ENCODE results near the gene HDAC9.

DNA sequence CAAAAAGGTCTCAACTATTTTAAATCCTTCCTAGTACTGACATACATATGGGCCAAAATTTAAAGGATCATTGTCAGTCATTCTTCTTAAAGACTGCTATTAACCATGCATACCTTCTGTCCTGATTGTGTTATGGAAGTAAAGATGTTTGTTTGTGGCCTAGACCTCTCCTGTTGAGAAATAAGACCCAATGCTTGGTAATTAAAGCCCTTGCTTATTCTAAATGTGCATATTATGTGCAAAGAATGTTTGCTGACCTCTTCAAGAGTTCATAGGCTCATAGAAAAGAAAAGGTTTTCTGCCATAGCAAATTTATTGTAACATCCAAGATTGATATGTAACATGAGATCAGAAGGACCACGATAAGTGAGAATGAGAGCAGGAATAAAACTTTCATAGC lies 476.3 kb downstream of the HDAC9 start:
- TF ChIP-seq POLR2A (IDR thresholded peaks at IDR 0.05) (no peak), POLR2AphosphoS5 (IDR thresholded peaks at IDR 0.05; ENCODE audit: insufficient read depth in 1 of 2, low read depth in 1 of 2) (no peak)
- TF ChIP-seq, protein P1, sequence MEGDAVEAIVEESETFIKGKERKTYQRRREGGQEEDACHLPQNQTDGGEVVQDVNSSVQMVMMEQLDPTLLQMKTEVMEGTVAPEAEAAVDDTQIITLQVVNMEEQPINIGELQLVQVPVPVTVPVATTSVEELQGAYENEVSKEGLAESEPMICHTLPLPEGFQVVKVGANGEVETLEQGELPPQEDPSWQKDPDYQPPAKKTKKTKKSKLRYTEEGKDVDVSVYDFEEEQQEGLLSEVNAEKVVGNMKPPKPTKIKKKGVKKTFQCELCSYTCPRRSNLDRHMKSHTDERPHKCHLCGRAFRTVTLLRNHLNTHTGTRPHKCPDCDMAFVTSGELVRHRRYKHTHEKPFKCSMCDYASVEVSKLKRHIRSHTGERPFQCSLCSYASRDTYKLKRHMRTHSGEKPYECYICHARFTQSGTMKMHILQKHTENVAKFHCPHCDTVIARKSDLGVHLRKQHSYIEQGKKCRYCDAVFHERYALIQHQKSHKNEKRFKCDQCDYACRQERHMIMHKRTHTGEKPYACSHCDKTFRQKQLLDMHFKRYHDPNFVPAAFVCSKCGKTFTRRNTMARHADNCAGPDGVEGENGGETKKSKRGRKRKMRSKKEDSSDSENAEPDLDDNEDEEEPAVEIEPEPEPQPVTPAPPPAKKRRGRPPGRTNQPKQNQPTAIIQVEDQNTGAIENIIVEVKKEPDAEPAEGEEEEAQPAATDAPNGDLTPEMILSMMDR (IDR thresholded peaks at IDR 0.05): no peak

Data from vagina (tissue), 2 donors.